Endothelial cell of umbilical vein (primary cell): ENCODE data around the gene TTLL10. TPM values are rescaled to one million over a fixed set of nuclear protein-coding genes. Genes with fewer than 3 reads are reported as not detected.

Source experiments
- BruUV-seq: library from RNA; stranded (reverse); fragments of 400-500 nt; replicated peaks from 2 replicates; lab custom pipeline; 2021; lab: Mats Ljungman, UMichigan
- CTCF ChIA-PET: fragments of 300-600, 350-600 bp; sonication (Branson Sonifier 250); formaldehyde crosslinking; loops from one replicate; lab custom pipeline; 2021; ENCODE audit warnings: antibody characterized with exemption, inconsistent platforms; lab: Charles Lee
- POLR2A ChIA-PET: fragments of 300-600, 350-600 bp; sonication (Branson Sonifier 250); formaldehyde crosslinking; loops from one replicate; lab custom pipeline; 2021; ENCODE audit warnings: antibody characterized with exemption, inconsistent platforms; lab: Charles Lee
- DNase-seq: peaks from one replicate; pipeline ENCODE4 v3.0.0-alpha.2; 2011; ENCODE audit warnings: low read depth, low spot score
- FAIRE-seq: peaks from 2 replicates; lab custom pipeline; 2011; peaks lifted over from hg19 to GRCh38; lab: Jason Lieb, UNC
- H2AFZ ChIP-seq: 2 replicates; pipeline ENCODE4 v1.6.0; 2012; ENCODE audit warnings: low read depth, low read length, control low read depth, inconsistent platforms
- H3K27ac ChIP-seq: 2 replicates; pipeline ENCODE4 v1.5.1; 2011; ENCODE audit warnings: low read depth, mild to moderate bottlenecking, control low read depth, low read length, moderate library complexity; ENCODE audit not compliant: insufficient read depth
- H3K27me3 ChIP-seq, 2 experiments: 2 replicates each; pipeline versions ENCODE4 v1.6.0 to v1.6.1; 2011; ENCODE audit warnings: low read length in 2 of 2, mixed read lengths in 1 of 2; ENCODE audit not compliant: control insufficient read depth in 2 of 2, insufficient read depth in 2 of 2
- H3K36me3 ChIP-seq, 2 experiments: 2 replicates in 1 of 2; 3 replicates in 1 of 2; pipeline ENCODE4 v1.5.1; 2011; ENCODE audit warnings: low read length in 2 of 2, mild to moderate bottlenecking in 1 of 2, moderate library complexity in 1 of 2; ENCODE audit not compliant: control insufficient read depth in 2 of 2, insufficient read depth in 2 of 2; ENCODE audit errors: extremely low read depth in 1 of 2
- H3K4me1 ChIP-seq: 3 replicates; pipeline ENCODE4 v1.5.1; 2011; ENCODE audit warnings: mild to moderate bottlenecking, low read length; ENCODE audit not compliant: control insufficient read depth, insufficient read depth; ENCODE audit errors: extremely low read depth
- H3K4me2 ChIP-seq: 2 replicates; pipeline ENCODE4 v1.6.1; 2011; ENCODE audit warnings: low read length, control low read depth, mixed read lengths; ENCODE audit not compliant: insufficient read depth
- H3K4me3 ChIP-seq, 3 experiments: fragments of 200-600 bp in 1 of 3; sonication (generic), shearing (Covaris generic) in 1 of 3; replicated peaks in 1 of 3; 2 replicates each; pipeline ENCODE4 v1.5.1; 2011 to 2016; ENCODE audit warnings: control low read depth in 3 of 3, low read length in 3 of 3, mild to moderate bottlenecking in 2 of 3, inconsistent platforms in 1 of 3, low read depth in 1 of 3, moderate library complexity in 1 of 3; ENCODE audit not compliant: insufficient read depth in 1 of 3
- H3K79me2 ChIP-seq: 2 replicates; pipeline ENCODE4 v1.6.0; 2012; ENCODE audit warnings: low read length, inconsistent platforms; ENCODE audit not compliant: control insufficient read depth, insufficient read depth
- H3K9ac ChIP-seq: replicated peaks from 2 replicates; pipeline ENCODE3; 2011; ENCODE audit warnings: low read length, control low read depth; ENCODE audit not compliant: insufficient read depth; ENCODE audit errors: extremely low read depth
- H3K9me1 ChIP-seq: replicated peaks from 3 replicates; pipeline ENCODE4 v1.6.0; 2011; ENCODE audit warnings: mild to moderate bottlenecking, low read length; ENCODE audit not compliant: control insufficient read depth, insufficient read depth; ENCODE audit errors: extremely low read depth
- H3K9me3 ChIP-seq: replicated peaks from 2 replicates; pipeline ENCODE4 v1.5.1; 2012; ENCODE audit warnings: low read length, inconsistent platforms; ENCODE audit not compliant: control insufficient read depth, insufficient read depth
- H4K20me1 ChIP-seq: replicated peaks from 2 replicates; pipeline ENCODE3; 2011; ENCODE audit warnings: mild to moderate bottlenecking, low read length; ENCODE audit not compliant: control insufficient read depth, insufficient read depth; ENCODE audit errors: extremely low read depth
- EZH2 ChIP-seq: IDR thresholded peaks from 2 replicates; pipeline ENCODE4 v1.6.1; 2012; ENCODE audit warnings: borderline replicate concordance, low read depth, mild to moderate bottlenecking, moderate library complexity, low read length, inconsistent platforms; ENCODE audit not compliant: severe bottlenecking
- FOS ChIP-seq: IDR thresholded peaks from 2 replicates; pipeline ENCODE4 v1.6.1; 2011; ENCODE audit warnings: mild to moderate bottlenecking, low read length, moderate library complexity, borderline replicate concordance; ENCODE audit not compliant: insufficient read depth
- GATA2 ChIP-seq: IDR thresholded peaks from 2 replicates; pipeline ENCODE4 v1.7.0; 2011; ENCODE audit warnings: low read depth, mild to moderate bottlenecking, moderate library complexity, mixed read lengths, low read length; ENCODE audit not compliant: insufficient read length, insufficient read depth
- JUN ChIP-seq: IDR thresholded peaks from 2 replicates; pipeline ENCODE4 v1.6.1; 2011; ENCODE audit warnings: borderline replicate concordance, low read depth; ENCODE audit not compliant: insufficient read length, insufficient read depth
- MAX ChIP-seq: IDR thresholded peaks from 2 replicates; pipeline ENCODE4 v1.6.1; 2011; ENCODE audit not compliant: insufficient read depth, insufficient read length
- MYC ChIP-seq: IDR thresholded peaks from one replicate; pipeline ENCODE4 v1.6.1; 2011; ENCODE audit warnings: mild to moderate bottlenecking, low read depth, low read length
- POLR2A ChIP-seq: IDR thresholded peaks from 2 replicates; pipeline ENCODE4 v1.6.1; 2012; ENCODE audit warnings: low read depth, mild to moderate bottlenecking, control low read depth, low read length
- POLR2AphosphoS5 ChIP-seq: IDR thresholded peaks from 2 replicates; pipeline ENCODE4 v1.6.1; 2012; ENCODE audit warnings: low read depth, mild to moderate bottlenecking, control low read depth, low read length, moderate library complexity; ENCODE audit not compliant: insufficient read depth
- dilution Hi-C: fragments of 300-500 bp; cut with MboI; formaldehyde crosslinking; loops from one replicate; pipeline ENCODE4 v1.15.0; 2019; ENCODE audit warnings: low sequenced_read_pairs; ENCODE audit not compliant: extremely low pct_ligation_motif_present
- intact Hi-C: fragments of 100-400 bp; cut with micrococcal nuclease; formaldehyde crosslinking; loops from one replicate; pipeline ENCODE4 v1.10.0; 2022
- polyA plus RNA-seq, 4 experiments: library from polyadenylated mRNA; depleted of rRNA in 3 of 4; stranded (reverse) in 3 of 4; unstranded in 1 of 4; fragments of >200 nt; gene quantifications; 2 replicates each; pipeline versions ENCODE4 v1.2.1 to v1.2.3, GENCODE V29; 2011 to 2012; ENCODE audit warnings: missing spikeins in 1 of 4
- total RNA-seq: library from RNA; stranded (reverse); gene quantifications from 2 replicates; pipeline ENCODE4 v1.2.3, GENCODE V29; 2021
- TF ChIP-seq, protein P1 (sequence below), 2 donors: IDR thresholded peaks; 1 replicate in 1 of 2; 2 replicates in 1 of 2; pipeline ENCODE4 v1.5.1; 2011; ENCODE audit warnings: low read length in 2 of 2, mild to moderate bottlenecking in 2 of 2, moderate library complexity in 2 of 2, control low read depth in 1 of 2, inconsistent platforms in 1 of 2, low read depth in 1 of 2; ENCODE audit not compliant: insufficient read depth in 1 of 2; ENCODE audit errors: extremely low read depth in 1 of 2

Gene TTLL10
- total and polyA plus RNA-seq, 2 donors (not counting 3 experiments of a cell fraction or from before 2014, with no cell fraction given): not detected

DNA sequence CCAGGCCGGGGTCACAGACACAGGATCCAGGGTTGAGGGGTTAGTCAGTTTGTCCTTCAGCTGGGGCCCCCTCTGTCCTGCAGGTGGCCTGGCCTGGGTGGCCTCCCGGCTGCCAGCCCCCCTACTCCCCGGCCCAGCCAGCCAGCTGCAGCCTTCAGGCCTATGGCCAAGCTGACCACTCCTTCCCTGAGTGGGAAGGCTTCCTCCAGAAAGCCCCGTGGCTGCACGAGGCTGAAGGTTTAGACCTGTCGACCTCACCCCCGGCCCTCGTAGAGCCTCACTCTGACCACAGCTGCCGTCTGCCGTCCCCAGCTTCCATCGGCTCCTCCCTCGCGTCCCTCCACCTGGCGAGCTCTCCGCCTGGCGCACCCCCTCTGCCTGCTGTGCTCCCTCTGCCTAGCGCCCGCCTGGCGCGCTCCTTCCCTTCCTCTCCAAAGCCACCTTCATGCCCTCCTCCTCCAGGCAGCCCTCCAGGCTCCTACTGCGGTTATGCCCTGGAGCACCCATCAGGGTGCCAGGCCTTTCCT lies 9.6 kb downstream of the TTLL10 start:
- H3K4me1 ChIP-seq: no peaks in the 10 kb centered on the region
- no peak overlapping the region for H2AFZ ChIP-seq
- ChIA-PET POLR2A (no interaction called here), CTCF (no interaction called here)
- no peaks in the 10 kb centered on the region for H4K20me1 ChIP-seq
- H3K36me3 ChIP-seq: no peaks in the 10 kb centered on the region
- TF ChIP-seq POLR2A (no peak), MYC (no peak), JUN (no peak), FOS (no peak), MAX (no peak), POLR2AphosphoS5 (no peak), EZH2 (no peak), GATA2 (no peak)
- TF ChIP-seq, protein P1, sequence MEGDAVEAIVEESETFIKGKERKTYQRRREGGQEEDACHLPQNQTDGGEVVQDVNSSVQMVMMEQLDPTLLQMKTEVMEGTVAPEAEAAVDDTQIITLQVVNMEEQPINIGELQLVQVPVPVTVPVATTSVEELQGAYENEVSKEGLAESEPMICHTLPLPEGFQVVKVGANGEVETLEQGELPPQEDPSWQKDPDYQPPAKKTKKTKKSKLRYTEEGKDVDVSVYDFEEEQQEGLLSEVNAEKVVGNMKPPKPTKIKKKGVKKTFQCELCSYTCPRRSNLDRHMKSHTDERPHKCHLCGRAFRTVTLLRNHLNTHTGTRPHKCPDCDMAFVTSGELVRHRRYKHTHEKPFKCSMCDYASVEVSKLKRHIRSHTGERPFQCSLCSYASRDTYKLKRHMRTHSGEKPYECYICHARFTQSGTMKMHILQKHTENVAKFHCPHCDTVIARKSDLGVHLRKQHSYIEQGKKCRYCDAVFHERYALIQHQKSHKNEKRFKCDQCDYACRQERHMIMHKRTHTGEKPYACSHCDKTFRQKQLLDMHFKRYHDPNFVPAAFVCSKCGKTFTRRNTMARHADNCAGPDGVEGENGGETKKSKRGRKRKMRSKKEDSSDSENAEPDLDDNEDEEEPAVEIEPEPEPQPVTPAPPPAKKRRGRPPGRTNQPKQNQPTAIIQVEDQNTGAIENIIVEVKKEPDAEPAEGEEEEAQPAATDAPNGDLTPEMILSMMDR (IDR thresholded peaks at IDR 0.05; ENCODE audit: extremely low read depth in 1 of 2, insufficient read depth in 1 of 2, low read depth in 1 of 2, low read length in 2 of 2): no peak
- H3K9me3 ChIP-seq: no peaks in the 10 kb centered on the region
- no peak overlapping the region for H3K4me3 ChIP-seq
- no peaks in the 10 kb centered on the region for H3K79me2 ChIP-seq
- no TSS peak for BruUV-seq
- no peak overlapping the region for H3K9ac ChIP-seq
- DNase-seq: no peak
- intact Hi-C loops (no loop called here), dilution Hi-C loops (no loop called here)
- H3K27ac ChIP-seq: no peak overlapping the region
- no peaks in the 10 kb centered on the region for H3K27me3 ChIP-seq
- H3K4me2 ChIP-seq: no peak overlapping the region
- no peaks in the 10 kb centered on the region for H3K9me1 ChIP-seq
- FAIRE-seq: no peak
